Calu3 (cell line): ENCODE results near the gene TMEM62. TPM values are rescaled to one million over a fixed set of nuclear protein-coding genes. Genes with fewer than 3 reads are reported as not detected.
"Not testable (repeated sequence)": the region's sequence is repeated elsewhere in the genome, so short reads cannot be mapped to it uniquely, and the experiment has no call there.

ENCODE experiments used
- BruUV-seq: library from RNA; stranded (reverse); fragments of 400-500 nt; replicated peaks from 2 replicates; lab custom pipeline; 2021; lab: Mats Ljungman, UMichigan
- CTCF ChIA-PET: fragments of 300-600 bp; sonication (Branson Sonifier 250); formaldehyde crosslinking; loops from one replicate; lab custom pipeline; 2022; ENCODE audit warnings: antibody characterized with exemption; lab: Charles Lee
- DNase-seq: peaks from one replicate; pipeline ENCODE4 v3.0.0; 2022
- H3K27ac Mint-ChIP-seq: one replicate; pipeline ENCODE4 v1.8.0; 2022; ENCODE audit warnings: mixed read lengths; ENCODE audit not compliant: unreplicated experiment
- H3K27me3 Mint-ChIP-seq: one replicate; pipeline ENCODE4 v1.8.0; 2022; ENCODE audit warnings: mixed read lengths; ENCODE audit not compliant: unreplicated experiment
- H3K36me3 Mint-ChIP-seq: one replicate; pipeline ENCODE4 v1.8.0; 2022; ENCODE audit warnings: mild to moderate bottlenecking, moderate library complexity, mixed read lengths; ENCODE audit not compliant: insufficient read depth, unreplicated experiment
- H3K4me1 Mint-ChIP-seq: one replicate; pipeline ENCODE4 v1.8.0; 2022; ENCODE audit warnings: mild to moderate bottlenecking, low read depth, mixed read lengths; ENCODE audit not compliant: unreplicated experiment
- H3K4me3 Mint-ChIP-seq: one replicate; pipeline ENCODE4 v1.8.0; 2022; ENCODE audit warnings: mild to moderate bottlenecking, low read depth, moderate library complexity, mixed read lengths; ENCODE audit not compliant: unreplicated experiment
- H3K9me3 Mint-ChIP-seq: one replicate; pipeline ENCODE4 v1.8.0; 2022; ENCODE audit warnings: low read depth, mixed read lengths; ENCODE audit not compliant: unreplicated experiment
- CTCF ChIP-seq: fragments of 200-600 bp; IDR thresholded peaks from one replicate; pipeline ENCODE4 v1.8.0; 2022; ENCODE audit warnings: antibody characterized with exemption; ENCODE audit not compliant: unreplicated experiment
- intact Hi-C: fragments of 100-400 bp; cut with micrococcal nuclease; formaldehyde crosslinking; loops from one replicate; pipeline ENCODE4 v1.10.0; 2022; ENCODE audit not compliant: unreplicated experiment
- total RNA-seq: library from RNA; stranded (reverse); gene quantifications from 2 replicates; pipeline ENCODE4 v1.2.3, GENCODE V29; 2022

The TMEM62 gene
- total RNA-seq, 1 experiment from 2014 or later, result 25.4 TPM

DNA sequence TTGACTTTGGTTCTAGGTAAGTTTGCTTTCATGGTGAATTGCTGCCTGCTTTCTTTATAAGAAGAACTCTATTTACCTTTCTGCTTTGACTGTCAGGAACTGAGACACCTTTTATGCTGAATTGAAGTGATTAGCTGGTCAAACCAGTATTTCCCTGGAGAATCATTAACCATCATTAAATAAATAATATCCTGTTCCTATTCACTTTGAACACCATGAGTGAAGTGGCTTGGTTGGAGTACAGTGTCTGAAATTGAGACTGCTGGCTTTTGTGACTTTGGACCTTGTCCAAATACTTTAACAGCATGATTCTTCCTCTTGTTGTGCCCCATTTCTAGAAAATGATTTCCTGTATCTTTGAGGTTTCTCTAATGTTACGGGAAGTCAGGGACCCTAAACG is 5.6 kb upstream of the TMEM62 start:
- TF ChIP-seq CTCF, result no peak
- Mint-ChIP-seq H3K27me3 (no peaks in the 10 kb centered on the region), H3K9me3 (no peaks in the 10 kb centered on the region), H3K4me3 (peak overlapping the region; percentile 45), H3K4me1 (peaks cover 23% of the 10 kb centered on the region), H3K36me3 (peaks cover 15% of the 10 kb centered on the region), H3K27ac (peak overlapping the region; percentile 71)
- CTCF ChIA-PET, result no interaction called here
- intact Hi-C loops, result no loop called here
- BruUV-seq, result no TSS peak
- DNase-seq, result peak; percentile 30

GRCh38 chr15:43128174-43128979 is 5.0 kb upstream of the TMEM62 start:
- Mint-ChIP-seq H3K36me3 (peaks cover 15% of the 10 kb centered on the region), H3K4me1 (peaks cover 18% of the 10 kb centered on the region), H3K27ac (peak overlapping the region; percentile 86), H3K4me3 (peak overlapping the region; percentile 45)
- BruUV-seq, H3K9me3 Mint-ChIP-seq, CTCF ChIA-PET, H3K27me3 Mint-ChIP-seq, DNase-seq, intact Hi-C loops: not testable (repeated sequence)

- no peak for DNase-seq
- CTCF ChIA-PET, result no interaction called here
- Mint-ChIP-seq H3K36me3 (peaks cover 18% of the 10 kb centered on the region), H3K4me3 (peak overlapping the region; percentile 20), H3K27ac (peak overlapping the region; percentile 86), H3K4me1 (peaks cover 15% of the 10 kb centered on the region), H3K9me3 (no peaks in the 10 kb centered on the region), H3K27me3 (no peaks in the 10 kb centered on the region)
- intact Hi-C loops, result no loop called here
- no peak for TF ChIP-seq CTCF
- no TSS peak for BruUV-seq
Measured at GRCh38 chr15:43128980-43129335, 4.4 kb upstream of the TMEM62 start.

GRCh38 chr15:43132830-43133429 is 456 bp upstream of the TMEM62 start:
- peaks cover 21% of the 10 kb centered on the region for H3K36me3 Mint-ChIP-seq
- BruUV-seq, result no TSS peak
- no peak for TF ChIP-seq CTCF
- intact Hi-C loops, result loop anchor here (10.0 kb wide), 1 partner anchor 48 kb away; no protein-coding TSS in a partner anchor
- CTCF ChIA-PET, result no interaction called here
- no peak for DNase-seq
- no peaks in the 10 kb centered on the region for H3K9me3 Mint-ChIP-seq
- H3K4me1 Mint-ChIP-seq, result peaks cover 15% of the 10 kb centered on the region
- H3K27me3 Mint-ChIP-seq, result no peaks in the 10 kb centered on the region
- H3K4me3 Mint-ChIP-seq, result peak overlapping the region; percentile 79
- H3K27ac Mint-ChIP-seq, result peak overlapping the region; percentile 71
